Measurements from ENCODE around the gene DPH6. TPM values are rescaled to one million over a fixed set of nuclear protein-coding genes. Genes with fewer than 3 reads are reported as not detected.

DPH6 gene
- total and polyA plus RNA-seq, 4 donors = 4.8 to 21.0 (median 12.9) TPM

GRCh38 chr15:35471024-35471423 is 74.9 kb downstream of the DPH6 start:
- Histone ChIP-seq H3K4me1 (ENCODE audit: control insufficient read depth in 1 of 2, insufficient read depth in 2 of 2, low read length in 2 of 2) (no peaks in the 10 kb centered on the region), H3K27me3 (ENCODE audit: control insufficient read depth in 1 of 2, insufficient read depth in 2 of 2, low read length in 1 of 2) (no peaks in the 10 kb centered on the region), H3K9me3 (ENCODE audit: control insufficient read depth, low read length) (no peaks in the 10 kb centered on the region), H3K4me3 (ENCODE audit: low read length in 2 of 2) (no peak overlapping the region), H3K36me3 (ENCODE audit: control insufficient read depth in 1 of 2, insufficient read depth in 2 of 2, low read length in 1 of 2) (no peaks in the 10 kb centered on the region), H3K27ac (ENCODE audit: low read depth in 1 of 2, low read length in 2 of 2) (no peak overlapping the region)
- ATAC-seq (ENCODE audit: low FRiP score) (no peak), DNase-seq (no peak)
- intact Hi-C loops (cut with DNase I) = no loop called here

GRCh38 chr15:35470441-35470840 is 75.5 kb downstream of the DPH6 start:
- Histone ChIP-seq H3K4me1 (ENCODE audit: control insufficient read depth in 1 of 2, insufficient read depth in 2 of 2, low read length in 2 of 2) (no peaks in the 10 kb centered on the region), H3K27me3 (ENCODE audit: control insufficient read depth in 1 of 2, insufficient read depth in 2 of 2, low read length in 1 of 2) (no peaks in the 10 kb centered on the region), H3K4me3 (ENCODE audit: low read length in 2 of 2) (no peak overlapping the region), H3K27ac (ENCODE audit: low read depth in 1 of 2, low read length in 2 of 2) (no peak overlapping the region), H3K9me3 (ENCODE audit: control insufficient read depth, low read length) (no peaks in the 10 kb centered on the region), H3K36me3 (ENCODE audit: control insufficient read depth in 1 of 2, insufficient read depth in 2 of 2, low read length in 1 of 2) (no peaks in the 10 kb centered on the region)
- DNase-seq (no peak), ATAC-seq (ENCODE audit: low FRiP score) (no peak)
- 48 to 51% methylated on average over 7 of the region's 7 CpGs for WGBS, 2 donors
- intact Hi-C loops (cut with DNase I) = no loop called here

GRCh38 chr15:35466476-35466875 is 79.5 kb downstream of the DPH6 start:
- Histone ChIP-seq H3K4me3 (ENCODE audit: low read length in 2 of 2) (no peak overlapping the region), H3K27me3 (ENCODE audit: control insufficient read depth in 1 of 2, insufficient read depth in 2 of 2, low read length in 1 of 2) (no peaks in the 10 kb centered on the region), H3K4me1 (ENCODE audit: control insufficient read depth in 1 of 2, insufficient read depth in 2 of 2, low read length in 2 of 2) (no peaks in the 10 kb centered on the region), H3K27ac (ENCODE audit: low read depth in 1 of 2, low read length in 2 of 2) (no peak overlapping the region), H3K36me3 (ENCODE audit: control insufficient read depth in 1 of 2, insufficient read depth in 2 of 2, low read length in 1 of 2) (no peaks in the 10 kb centered on the region), H3K9me3 (ENCODE audit: control insufficient read depth, low read length) (no peaks in the 10 kb centered on the region)
- intact Hi-C loops (cut with DNase I) = no loop called here
- ATAC-seq (ENCODE audit: low FRiP score) (no peak), DNase-seq (no peak)
- 48 to 49% methylated on average over 2 of the region's 2 CpGs for WGBS, 2 donors

- H3K4me1 ChIP-seq (ENCODE audit: control insufficient read depth in 1 of 2, insufficient read depth in 2 of 2, low read length in 2 of 2) = no peaks in the 10 kb centered on the region
- H3K4me3 ChIP-seq (ENCODE audit: low read length in 2 of 2) = no peak overlapping the region
- intact Hi-C loops (cut with DNase I) = no loop called here
- ATAC-seq (ENCODE audit: low FRiP score) (no peak), DNase-seq (no peak)
- no peak overlapping the region for H3K27ac ChIP-seq (ENCODE audit: low read depth in 1 of 2, low read length in 2 of 2)
- H3K9me3 ChIP-seq (ENCODE audit: control insufficient read depth, low read length) = no peaks in the 10 kb centered on the region
- no peaks in the 10 kb centered on the region for H3K27me3 ChIP-seq (ENCODE audit: control insufficient read depth in 1 of 2, insufficient read depth in 2 of 2, low read length in 1 of 2)
- no peaks in the 10 kb centered on the region for H3K36me3 ChIP-seq (ENCODE audit: control insufficient read depth in 1 of 2, insufficient read depth in 2 of 2, low read length in 1 of 2)
Observed at GRCh38 chr15:35465783-35466182, 80.2 kb downstream of the DPH6 start.

GRCh38 chr15:35460616-35461015 is 85.3 kb downstream of the DPH6 start:
- H3K27ac ChIP-seq (ENCODE audit: low read depth in 1 of 2, low read length in 2 of 2) = no peak overlapping the region
- no peak for ATAC-seq (ENCODE audit: low FRiP score)

GRCh38 chr15:35458176-35458856 is 87.6 kb downstream of the DPH6 start:
- ATAC-seq (ENCODE audit: low FRiP score) (no peak), DNase-seq (no peak)
- Histone ChIP-seq H3K9me3 (ENCODE audit: control insufficient read depth, low read length) (no peaks in the 10 kb centered on the region), H3K4me3 (ENCODE audit: low read length in 2 of 2) (no peak overlapping the region), H3K27me3 (ENCODE audit: control insufficient read depth in 1 of 2, insufficient read depth in 2 of 2, low read length in 1 of 2) (no peaks in the 10 kb centered on the region), H3K36me3 (ENCODE audit: control insufficient read depth in 1 of 2, insufficient read depth in 2 of 2, low read length in 1 of 2) (no peaks in the 10 kb centered on the region), H3K4me1 (ENCODE audit: control insufficient read depth in 1 of 2, insufficient read depth in 2 of 2, low read length in 2 of 2) (peaks cover 0 to 3% of the 10 kb centered on the region in 2 donors), H3K27ac (ENCODE audit: low read depth in 1 of 2, low read length in 2 of 2) (no peak overlapping the region)
- 94 to 97% methylated on average over 7 of the region's 7 CpGs for WGBS, 2 donors
- intact Hi-C loops (cut with DNase I) = no loop called here

More at GRCh38 chr15:35460616-35461015, 85.3 kb downstream of the DPH6 start:
- intact Hi-C loops (cut with DNase I) = no loop called here
- Histone ChIP-seq H3K9me3 (ENCODE audit: control insufficient read depth, low read length) (no peaks in the 10 kb centered on the region), H3K27me3 (ENCODE audit: control insufficient read depth in 1 of 2, insufficient read depth in 2 of 2, low read length in 1 of 2) (no peaks in the 10 kb centered on the region), H3K4me3 (ENCODE audit: low read length in 2 of 2) (no peak overlapping the region), H3K36me3 (ENCODE audit: control insufficient read depth in 1 of 2, insufficient read depth in 2 of 2, low read length in 1 of 2) (no peaks in the 10 kb centered on the region), H3K4me1 (ENCODE audit: control insufficient read depth in 1 of 2, insufficient read depth in 2 of 2, low read length in 2 of 2) (peaks cover 0 to 3% of the 10 kb centered on the region in 2 donors)
- 70 to 72% methylated on average over 4 of the region's 4 CpGs for WGBS, 2 donors
- DNase-seq = no peak

- Histone ChIP-seq H3K4me3 (ENCODE audit: low read length in 2 of 2) (no peak overlapping the region), H3K27ac (ENCODE audit: low read depth in 1 of 2, low read length in 2 of 2) (no peak overlapping the region), H3K27me3 (ENCODE audit: control insufficient read depth in 1 of 2, insufficient read depth in 2 of 2, low read length in 1 of 2) (no peaks in the 10 kb centered on the region), H3K4me1 (ENCODE audit: control insufficient read depth in 1 of 2, insufficient read depth in 2 of 2, low read length in 2 of 2) (peaks cover 0 to 3% of the 10 kb centered on the region in 2 donors), H3K36me3 (ENCODE audit: control insufficient read depth in 1 of 2, insufficient read depth in 2 of 2, low read length in 1 of 2) (no peaks in the 10 kb centered on the region), H3K9me3 (ENCODE audit: control insufficient read depth, low read length) (no peaks in the 10 kb centered on the region)
- intact Hi-C loops (cut with DNase I) = no loop called here
- ATAC-seq (ENCODE audit: low FRiP score) (no peak), DNase-seq (no peak)
Observed at GRCh38 chr15:35455201-35455600, 90.8 kb downstream of the DPH6 start.

GRCh38 chr15:35450492-35450891 is 95.5 kb downstream of the DPH6 start:
- Histone ChIP-seq H3K9me3 (ENCODE audit: control insufficient read depth, low read length) (no peaks in the 10 kb centered on the region), H3K27me3 (ENCODE audit: control insufficient read depth in 1 of 2, insufficient read depth in 2 of 2, low read length in 1 of 2) (no peaks in the 10 kb centered on the region), H3K27ac (ENCODE audit: low read depth in 1 of 2, low read length in 2 of 2) (no peak overlapping the region), H3K4me1 (ENCODE audit: control insufficient read depth in 1 of 2, insufficient read depth in 2 of 2, low read length in 2 of 2) (no peaks in the 10 kb centered on the region), H3K36me3 (ENCODE audit: control insufficient read depth in 1 of 2, insufficient read depth in 2 of 2, low read length in 1 of 2) (no peaks in the 10 kb centered on the region), H3K4me3 (ENCODE audit: low read length in 2 of 2) (no peak overlapping the region)
- intact Hi-C loops (cut with DNase I) = loop anchor here in 1 of 2 donors (5.0 kb wide), 1 partner anchor 57 kb away; no protein-coding TSS in a partner anchor
- DNase-seq (no peak), ATAC-seq (ENCODE audit: low FRiP score) (no peak)
- WGBS, 2 donors = 93 to 96% methylated on average over 1 of the region's 1 CpG

GRCh38 chr15:35448294-35448693 is 97.7 kb downstream of the DPH6 start:
- H3K4me1 ChIP-seq (ENCODE audit: control insufficient read depth in 1 of 2, insufficient read depth in 2 of 2, low read length in 2 of 2) = peaks cover 0 to 2% of the 10 kb centered on the region in 2 donors
- ATAC-seq (ENCODE audit: low FRiP score) = no peak
- no peak overlapping the region for H3K4me3 ChIP-seq (ENCODE audit: low read length in 2 of 2)
- 97 to 98% methylated on average over 1 of the region's 1 CpG for WGBS, 2 donors
- no peak for DNase-seq
- H3K36me3 ChIP-seq (ENCODE audit: control insufficient read depth in 1 of 2, insufficient read depth in 2 of 2, low read length in 1 of 2) = no peaks in the 10 kb centered on the region
- no peaks in the 10 kb centered on the region for H3K9me3 ChIP-seq (ENCODE audit: control insufficient read depth, low read length)
- intact Hi-C loops (cut with DNase I) = loop anchor here (5.0 kb wide), 2 partner anchors 156 to 161 kb away; no protein-coding TSS in a partner anchor
- no peak overlapping the region for H3K27ac ChIP-seq (ENCODE audit: low read depth in 1 of 2, low read length in 2 of 2)
- H3K27me3 ChIP-seq (ENCODE audit: control insufficient read depth in 1 of 2, insufficient read depth in 2 of 2, low read length in 1 of 2) = no peaks in the 10 kb centered on the region

Data from aorta (tissue), 5 donors.